ENCODE measurements around the gene DDX51.

GRCh38 chr12:132190834-132191500, 46.8 kb upstream of the DDX51 start:
- TF ChIP-seq POLR2AphosphoS5 (IDR thresholded peaks at IDR 0.05; ENCODE audit: low read depth, low read length), result no peak
- no peak for TF ChIP-seq POLR2A (IDR thresholded peaks at IDR 0.05; ENCODE audit: low read depth, low read length)
- no peak for TF ChIP-seq TAF1 (IDR thresholded peaks at IDR 0.05; ENCODE audit: low read depth, low read length)
- TF ChIP-seq POU2F2 (IDR thresholded peaks at IDR 0.05; ENCODE audit: low read depth, low read length), result no peak
- TF ChIP-seq SPI1 (IDR thresholded peaks at IDR 0.05; ENCODE audit: low read depth, low read length), result no peak

Data from GM12891 (cell line).